ENCODE data around the gene KLHL29. TPM values are rescaled to one million over a fixed set of nuclear protein-coding genes. Genes with fewer than 3 reads are reported as not detected.
A peak's percentile ranks its signal among the peaks of the same experiment; 100 is the strongest.
"Not testable (repeated sequence)": the region's sequence is repeated elsewhere in the genome, so short reads cannot be mapped to it uniquely, and the experiment has no call there.

KLHL29 gene
- polyA plus RNA-seq, 6 donors from 2014 or later: 0.08 to 0.50 (median 0.28) TPM; not detected in 2

DNA sequence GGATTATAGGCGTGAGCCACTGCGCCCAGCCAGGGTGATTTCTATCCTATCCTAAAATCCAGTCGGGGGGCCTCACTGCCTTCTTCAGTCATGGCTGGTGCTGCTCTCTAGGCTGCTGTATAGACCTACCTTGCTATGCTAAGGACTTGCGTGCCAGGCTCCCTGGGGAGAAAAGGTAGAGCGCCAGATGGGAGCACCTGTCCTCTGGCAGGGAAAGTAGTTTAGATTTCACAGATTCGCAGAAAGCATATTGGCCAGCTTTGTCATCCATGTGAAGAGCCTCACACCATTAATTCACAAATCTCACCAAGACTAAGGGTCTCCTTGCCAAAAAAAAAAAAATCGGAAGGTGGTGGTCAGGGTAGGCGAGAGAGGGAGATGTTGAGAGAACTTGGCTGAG, 324.3 kb downstream of the KLHL29 start:
- Mint-ChIP-seq H3K27ac (no peak overlapping the region), H3K9me3 (no peaks in the 10 kb centered on the region)

DNA sequence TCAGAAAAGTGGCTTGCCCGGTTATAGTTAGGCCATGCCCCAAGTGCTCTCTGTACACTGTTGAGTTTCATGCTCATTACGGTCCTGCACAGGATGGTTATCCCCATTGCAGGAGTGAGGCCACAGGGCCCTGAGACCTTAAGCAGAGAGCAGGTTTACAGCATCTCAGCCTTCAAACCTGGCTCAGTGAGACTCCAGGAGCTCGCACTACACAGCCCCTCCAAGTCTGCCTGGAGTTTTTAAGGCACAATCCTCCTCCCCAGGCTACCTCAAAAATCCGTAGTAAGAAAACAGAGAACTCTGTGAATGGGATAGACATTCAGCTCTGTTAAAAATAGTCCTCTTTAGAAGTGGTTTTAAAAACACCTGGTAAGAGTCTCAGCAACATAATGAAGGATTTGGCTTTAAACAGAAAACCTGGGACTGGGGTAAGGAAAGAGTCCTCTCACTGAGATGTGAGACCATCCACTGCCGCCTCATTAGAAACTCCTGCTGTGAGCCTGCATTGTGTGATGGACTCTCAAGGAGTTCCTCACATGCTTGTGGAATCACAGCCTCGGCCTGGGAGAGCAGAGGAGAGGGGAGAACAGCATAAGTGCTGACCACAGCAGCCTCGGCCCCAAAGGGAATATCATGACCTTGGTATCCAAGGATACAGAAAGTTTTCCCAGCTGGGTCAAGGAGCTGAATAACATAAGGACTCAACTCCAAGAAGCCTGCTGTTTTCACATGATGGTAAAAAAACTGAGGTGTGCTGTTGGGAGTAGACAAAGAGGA, 327.2 kb downstream of the KLHL29 start:
- Mint-ChIP-seq H3K27ac (no peak overlapping the region), H3K4me3 (no peak overlapping the region), H3K4me1 (peaks cover 0 to 10% (median 0%) of the 10 kb centered on the region in 3 donors), H3K36me3 (peaks cover 17 to 20% of the 10 kb centered on the region in 2 donors), H3K9me3 (no peaks in the 10 kb centered on the region), H3K27me3 (no peaks in the 10 kb centered on the region)
- ATAC-seq (ENCODE audit: low read depth in 2 of 2) (no peak), DNase-seq (no peak)

More for the DNA sequence above, 324.3 kb downstream of the KLHL29 start:
- Mint-ChIP-seq H3K36me3 (peaks cover 21 to 26% of the 10 kb centered on the region in 2 donors), H3K4me3 (no peak overlapping the region), H3K4me1 (no peaks in the 10 kb centered on the region), H3K27me3 (no peaks in the 10 kb centered on the region)
- no peak for DNase-seq
- ATAC-seq (ENCODE audit: low read depth in 2 of 2): no peak

DNA sequence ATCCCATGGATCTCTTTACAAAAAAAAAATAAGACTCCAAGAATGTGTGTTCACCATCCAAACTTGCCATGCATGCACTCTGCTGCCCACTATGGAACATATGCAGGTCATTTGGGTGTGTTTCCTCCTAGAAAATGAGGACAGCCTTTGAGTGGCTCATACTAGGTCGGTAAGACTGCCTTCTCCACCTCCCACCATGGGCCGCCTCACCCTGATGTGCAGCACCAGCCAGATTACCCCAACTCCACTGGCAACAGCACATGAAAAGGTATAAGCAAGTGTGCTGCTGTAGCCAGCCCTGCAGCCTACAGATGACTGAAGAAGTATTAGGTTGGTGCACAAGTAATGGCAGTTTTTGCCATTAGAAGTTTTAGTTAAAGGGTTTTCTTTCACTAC, 327.8 kb downstream of the KLHL29 start:
- no peaks in the 10 kb centered on the region for H3K9me3 Mint-ChIP-seq
- DNase-seq (no peak), ATAC-seq (ENCODE audit: low read depth in 2 of 2) (no peak)
- H3K36me3 Mint-ChIP-seq: peaks cover 14 to 23% of the 10 kb centered on the region in 2 donors
- H3K4me3 Mint-ChIP-seq: no peak overlapping the region
- peaks cover 0 to 10% (median 0%) of the 10 kb centered on the region in 3 donors for H3K4me1 Mint-ChIP-seq
- no peak overlapping the region for H3K27ac Mint-ChIP-seq
- no peaks in the 10 kb centered on the region for H3K27me3 Mint-ChIP-seq

GRCh38 chr2:23713351-23713750, 328.4 kb downstream of the KLHL29 start:
- H3K27me3 Mint-ChIP-seq: no peaks in the 10 kb centered on the region
- peaks cover 14 to 23% of the 10 kb centered on the region in 2 donors for H3K36me3 Mint-ChIP-seq
- no peak overlapping the region for H3K27ac Mint-ChIP-seq
- no peak for DNase-seq
- no peak for ATAC-seq (ENCODE audit: low read depth in 2 of 2)
- peak overlapping the region in 1 of 8 donors; percentile 42 for H3K4me3 Mint-ChIP-seq
- peaks cover 0 to 10% (median 0%) of the 10 kb centered on the region in 3 donors for H3K4me1 Mint-ChIP-seq
- no peaks in the 10 kb centered on the region for H3K9me3 Mint-ChIP-seq

GRCh38 chr2:23718931-23719700, 334.1 kb downstream of the KLHL29 start:
- Mint-ChIP-seq H3K4me1 (peaks cover 0 to 10% (median 0%) of the 10 kb centered on the region in 3 donors), H3K27ac (no peak overlapping the region), H3K4me3 (no peak overlapping the region), H3K36me3 (peaks cover 25 to 34% of the 10 kb centered on the region in 2 donors), H3K27me3 (no peaks in the 10 kb centered on the region), H3K9me3 (peaks cover 10 to 30% (median 17%) of the 10 kb centered on the region in 7 donors)
- ATAC-seq (ENCODE audit: low read depth in 2 of 2) (no peak), DNase-seq (no peak)

GRCh38 chr2:23719716-23720115, 334.7 kb downstream of the KLHL29 start:
- Mint-ChIP-seq H3K9me3 (peaks cover 10 to 34% (median 21%) of the 10 kb centered on the region in 7 donors), H3K4me3 (no peak overlapping the region), H3K27me3 (no peaks in the 10 kb centered on the region), H3K4me1 (peaks cover 0 to 10% (median 0%) of the 10 kb centered on the region in 3 donors), H3K36me3 (peaks cover 25 to 38% of the 10 kb centered on the region in 2 donors), H3K27ac (no peak overlapping the region)
- DNase-seq (no peak), ATAC-seq (ENCODE audit: low read depth in 2 of 2) (no peak)

DNA sequence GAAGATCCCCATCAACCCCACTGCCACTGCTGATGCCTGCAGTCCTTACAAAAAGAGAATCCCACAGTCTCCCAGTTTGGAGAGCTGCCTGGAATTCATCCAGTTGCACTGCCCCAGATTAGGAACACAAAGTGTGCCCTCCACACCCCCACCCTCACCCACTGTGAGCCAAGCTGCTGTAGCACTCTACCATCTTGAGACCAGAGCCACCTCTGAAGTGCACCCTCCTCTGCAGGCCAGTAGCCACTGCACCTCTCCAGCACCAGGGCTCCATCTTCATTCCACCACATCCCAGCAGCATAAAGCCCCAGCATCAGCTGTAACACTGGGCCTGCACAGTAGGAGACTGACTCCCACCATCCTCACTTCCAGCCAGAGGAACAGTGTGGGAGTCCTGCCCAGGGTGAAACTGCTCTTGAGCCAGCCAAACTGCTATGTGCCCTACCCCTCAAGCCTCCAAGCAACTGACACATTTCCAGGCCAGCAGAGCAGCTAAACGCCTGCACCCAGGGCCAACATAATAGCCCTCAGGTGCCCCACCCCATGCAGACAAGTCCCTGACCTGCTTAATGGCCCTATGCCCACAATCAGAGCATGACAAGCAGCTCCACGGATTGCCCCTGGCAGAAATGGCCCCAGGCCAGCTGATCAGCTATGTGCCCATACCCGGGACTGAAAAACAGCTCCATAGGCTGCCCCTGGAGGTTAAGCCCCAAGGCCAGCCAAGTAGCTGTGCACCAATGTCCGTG, 335.9 kb downstream of the KLHL29 start:
- H3K9me3 Mint-ChIP-seq: peaks cover 10 to 37% (median 24%) of the 10 kb centered on the region in 7 donors
- H3K4me1 Mint-ChIP-seq: peaks cover 0 to 10% (median 0%) of the 10 kb centered on the region in 3 donors
- DNase-seq (no peak), ATAC-seq (ENCODE audit: low read depth in 2 of 2) (no peak)
- peak overlapping the region in 1 of 8 donors; percentile 30 for H3K4me3 Mint-ChIP-seq
- peaks cover 34 to 46% of the 10 kb centered on the region in 2 donors for H3K36me3 Mint-ChIP-seq
- H3K27ac Mint-ChIP-seq: no peak overlapping the region
- H3K27me3 Mint-ChIP-seq: no peaks in the 10 kb centered on the region

- peak overlapping the region in 1 of 8 donors; percentile 30 for H3K4me3 Mint-ChIP-seq
- H3K4me1 Mint-ChIP-seq: peaks cover 0 to 7% (median 0%) of the 10 kb centered on the region in 3 donors
- H3K27me3 Mint-ChIP-seq: no peaks in the 10 kb centered on the region
- DNase-seq: no peak
- peaks cover 10 to 37% (median 24%) of the 10 kb centered on the region in 7 donors for H3K9me3 Mint-ChIP-seq
- H3K27ac Mint-ChIP-seq: no peak overlapping the region
- peaks cover 38 to 48% of the 10 kb centered on the region in 2 donors for H3K36me3 Mint-ChIP-seq
- no peak for ATAC-seq (ENCODE audit: low read depth in 2 of 2)
Observed at GRCh38 chr2:23721454-23721826, 336.5 kb downstream of the KLHL29 start.

- ATAC-seq (ENCODE audit: low read depth in 2 of 2): no peak
- peaks cover 10 to 37% (median 24%) of the 10 kb centered on the region in 7 donors for H3K9me3 Mint-ChIP-seq
- no peak overlapping the region for H3K4me3 Mint-ChIP-seq
- no peak overlapping the region for H3K27ac Mint-ChIP-seq
- no peaks in the 10 kb centered on the region for H3K4me1 Mint-ChIP-seq
- H3K36me3 Mint-ChIP-seq: peaks cover 35 to 40% of the 10 kb centered on the region in 2 donors
- DNase-seq: no peak
- no peaks in the 10 kb centered on the region for H3K27me3 Mint-ChIP-seq
Observed at GRCh38 chr2:23722255-23722654, 337.3 kb downstream of the KLHL29 start.

GRCh38 chr2:23723029-23723428, 338.1 kb downstream of the KLHL29 start:
- not testable (repeated sequence) for H3K4me1 Mint-ChIP-seq; DNase-seq; H3K27me3 Mint-ChIP-seq; ATAC-seq (ENCODE audit: low read depth in 2 of 2); H3K27ac Mint-ChIP-seq
- Mint-ChIP-seq H3K4me3 (peak overlapping the region in 1 of 8 donors; percentile 44), H3K36me3 (peaks cover 38 to 39% of the 10 kb centered on the region in 2 donors), H3K9me3 (peaks cover 10 to 37% (median 24%) of the 10 kb centered on the region in 7 donors)

DNA sequence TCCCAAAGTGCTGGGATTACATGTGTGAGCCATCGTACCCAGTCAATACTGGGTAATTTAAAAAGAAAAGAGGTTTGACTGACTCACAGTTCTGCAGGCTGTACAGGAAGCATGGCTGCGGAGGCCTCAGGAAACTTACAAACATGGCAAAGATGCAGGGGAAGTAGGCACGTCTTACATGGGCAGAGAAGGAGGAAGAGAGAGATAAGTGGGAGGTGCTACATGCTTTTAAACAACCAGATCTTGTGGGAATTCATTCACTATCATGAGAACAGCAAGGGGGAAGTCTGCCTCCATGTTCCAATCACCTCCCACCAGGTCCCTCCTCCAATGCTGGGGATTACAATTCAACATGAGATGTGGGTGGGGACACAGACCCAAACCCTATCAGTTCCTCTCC, 349.4 kb downstream of the KLHL29 start:
- H3K9me3 Mint-ChIP-seq: peaks cover 0 to 10% (median 4%) of the 10 kb centered on the region in 7 donors
- H3K27me3 Mint-ChIP-seq: no peaks in the 10 kb centered on the region
- H3K27ac Mint-ChIP-seq: peak overlapping the region in 2 of 6 donors; percentile 19 to 26
- DNase-seq (no peak), ATAC-seq (ENCODE audit: low read depth in 2 of 2) (no peak)
- H3K4me3 Mint-ChIP-seq: no peak overlapping the region
- peaks cover 39 to 40% of the 10 kb centered on the region in 2 donors for H3K36me3 Mint-ChIP-seq
- no peaks in the 10 kb centered on the region for H3K4me1 Mint-ChIP-seq

DNA sequence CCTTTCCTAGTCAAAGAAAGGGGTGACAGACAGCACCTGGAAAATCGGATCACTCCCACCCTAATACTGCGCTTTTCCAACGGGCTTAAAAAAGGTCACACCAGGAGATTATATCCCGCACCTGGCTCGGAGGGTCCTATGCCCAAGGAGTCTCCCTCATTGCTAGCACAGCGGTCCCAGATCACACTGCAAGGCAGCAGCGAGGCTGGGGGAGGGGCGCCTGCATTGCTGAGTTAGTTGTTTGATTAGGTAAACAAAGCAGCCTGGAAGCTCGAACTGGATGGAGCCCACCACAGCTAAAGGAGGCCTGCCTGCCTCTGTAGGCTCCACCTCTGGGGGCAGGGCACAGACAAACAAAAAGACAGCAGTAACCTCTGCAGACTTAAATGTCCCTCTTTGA, 351.8 kb downstream of the KLHL29 start:
- H3K9me3 Mint-ChIP-seq: peaks cover 0 to 13% (median 4%) of the 10 kb centered on the region in 7 donors
- not testable (repeated sequence) for DNase-seq; H3K4me1 Mint-ChIP-seq; H3K4me3 Mint-ChIP-seq; ATAC-seq (ENCODE audit: low read depth in 2 of 2); H3K27ac Mint-ChIP-seq; H3K27me3 Mint-ChIP-seq
- H3K36me3 Mint-ChIP-seq: peaks cover 29 to 33% of the 10 kb centered on the region in 2 donors
